Spleen (tissue), 11 donors: ENCODE data around the gene EFCAB5. TPM values are rescaled to one million over a fixed set of nuclear protein-coding genes. Genes with fewer than 3 reads are reported as not detected.

Experiments
- DNase-seq: peaks from one replicate; pipeline ENCODE4 v3.0.0-alpha.2; 2020
- H3K27ac ChIP-seq, 8 donors: fragments of 200-600 bp; sonication (generic) in 7 of 8; 1 replicate in 4 of 8; 2 replicates in 4 of 8; pipeline versions ENCODE4 v1.5.0 to v1.8.0; 2016 to 2021; ENCODE audit warnings: inconsistent platforms in 4 of 8, mild to moderate bottlenecking in 4 of 8, moderate library complexity in 1 of 8
- H3K27me3 ChIP-seq, 7 donors: fragments of 200-600 bp; sonication (generic) in 6 of 7; replicated peaks in 1 of 7; 1 replicate in 4 of 7; 2 replicates in 3 of 7; pipeline versions ENCODE4 v1.5.0 to v1.8.0; 2016 to 2021; ENCODE audit warnings: inconsistent platforms in 3 of 7, mild to moderate bottlenecking in 1 of 7
- H3K36me3 ChIP-seq, 6 donors: fragments of 200-600 bp; sonication (generic) in 5 of 6; 1 replicate in 4 of 6; 2 replicates in 2 of 6; pipeline versions ENCODE4 v1.5.0 to v1.8.0; 2016 to 2021; ENCODE audit warnings: inconsistent platforms in 2 of 6
- H3K4me1 ChIP-seq, 6 donors: fragments of 200-600 bp; sonication (generic) in 5 of 6; 1 replicate in 3 of 6; 2 replicates in 3 of 6; pipeline versions ENCODE4 v1.5.0 to v1.8.0; 2016 to 2021; ENCODE audit warnings: inconsistent platforms in 3 of 6
- H3K4me3 ChIP-seq, 8 donors: fragments of 200-600 bp; sonication (generic) in 7 of 8; 1 replicate in 4 of 8; 2 replicates in 4 of 8; pipeline versions ENCODE4 v1.5.0 to v1.8.0; 2016 to 2021; ENCODE audit warnings: inconsistent platforms in 4 of 8, mild to moderate bottlenecking in 4 of 8, moderate library complexity in 2 of 8
- H3K9me3 ChIP-seq, 8 donors: fragments of 200-600 bp; sonication (generic) in 7 of 8; 1 replicate in 4 of 8; 2 replicates in 4 of 8; pipeline versions ENCODE4 v1.5.0 to v1.8.0; 2016 to 2021; ENCODE audit warnings: inconsistent platforms in 4 of 8
- CTCF ChIP-seq, 11 experiments: fragments of 200-600 bp in 7 of 11; fragments of 450-650 bp in 4 of 11; sonication (generic) in 4 of 11; IDR thresholded peaks in 8 of 11; conservative IDR thresholded peaks in 3 of 11; 1 replicate in 7 of 11; 2 replicates in 4 of 11; pipeline versions ENCODE4 v1.4.0 to v1.8.0; 2016 to 2021; ENCODE audit warnings: antibody characterized with exemption in 11 of 11, inconsistent platforms in 4 of 11, mild to moderate bottlenecking in 1 of 11
- POLR2A ChIP-seq, 3 donors: fragments of 450-650 bp; IDR thresholded peaks; one replicate each; pipeline ENCODE4 v1.5.1; 2017; ENCODE audit warnings: antibody characterized with exemption in 3 of 3, mild to moderate bottlenecking in 1 of 3
- POLR2AphosphoS5 ChIP-seq, 3 donors: sonication (generic); formaldehyde crosslinking; IDR thresholded peaks; one replicate each; pipeline ENCODE4 v1.5.1; 2017; ENCODE audit warnings: antibody characterized with exemption in 3 of 3
- WGBS, 5 donors: extraction: QIAGEN DNeasy Blood & Tissue Kit in 3 of 5; methylation state at CpG; one replicate each; pipeline versions ENCODE4 v1.1.5 to v1.1.7; 2013 to 2018; 5-methylcytosine and 5-hydroxymethylcytosine counted together
- intact Hi-C: fragments of 100-400 bp; cut with DNase I; formaldehyde crosslinking; loops from one replicate; pipeline ENCODE4 v1.15.0; 2023; ENCODE audit warnings: low total_unique reads
- polyA plus RNA-seq, 3 donors: library from polyadenylated mRNA; stranded (reverse); fragments of 200-250 nt; gene quantifications; one replicate each; pipeline ENCODE4 v1.2.1, GENCODE V29; 2013
- total RNA-seq, 7 donors: library from RNA; depleted of rRNA in 3 of 7; stranded (reverse); fragments of >200 nt in 3 of 7; fragmentation: NEBNext Ultra II Directional in 4 of 7; extraction: Animal tissue kit (Norgen Biotek cat#: 25700) in 4 of 7; gene quantifications; one replicate each; pipeline versions ENCODE4 v1.1.0 to v1.2.1, GENCODE V29; 2016 to 2021
- donor health status: healthy with polysubstance abuse.
- donor health status: DM: no; HTN: no; CAD: no; lungs with moderate emphysema.
- donor health status: DM: no; HTN: no; CAD: no.
- donor health status: Bipolar disorder and iron deficiency.
- donor health status: healthy.
- donor health status: DM: no; HTN: no; CAD: no.
- donor health status: DM: yes; HTN: yes; CAD: no.

Gene EFCAB5
- total and polyA plus RNA-seq, 10 donors: 0.10 to 3.2 (median 0.89) TPM; not detected in 1

GRCh38 chr17:29905086-29905878 is 36.2 kb upstream of the EFCAB5 start:
- intact Hi-C loops: no loop called here
- Histone ChIP-seq H3K27me3 (no peaks in the 10 kb centered on the region), H3K27ac (no peak overlapping the region), H3K4me1 (peaks cover 0 to 25% (median 1%) of the 10 kb centered on the region in 6 donors), H3K4me3 (no peak overlapping the region), H3K36me3 (peaks cover 0 to 8% (median 0%) of the 10 kb centered on the region in 6 donors), H3K9me3 (peaks cover 0 to 17% (median 4%) of the 10 kb centered on the region in 8 donors)
- no peak for DNase-seq
- TF ChIP-seq POLR2AphosphoS5 (IDR thresholded peaks at IDR 0.05): peak in 1 of 3 donors; percentile 8
- no peak for TF ChIP-seq CTCF (IDR thresholded peaks at IDR 0.05 in 8 of 11, conservative IDR thresholded peaks at IDR 0.05 in 3 of 11)
- WGBS, 5 donors: 97 to 100% (median 100%) methylated on average over 1 to 3 of the region's 3 CpGs

- Histone ChIP-seq H3K27me3 (no peaks in the 10 kb centered on the region), H3K4me3 (no peak overlapping the region), H3K36me3 (peaks cover 0 to 8% (median 0%) of the 10 kb centered on the region in 6 donors), H3K4me1 (peaks cover 0 to 25% (median 1%) of the 10 kb centered on the region in 6 donors), H3K9me3 (peaks cover 0 to 17% (median 4%) of the 10 kb centered on the region in 8 donors), H3K27ac (no peak overlapping the region)
- intact Hi-C loops: no loop called here
- TF ChIP-seq POLR2AphosphoS5 (IDR thresholded peaks at IDR 0.05) (no peak), POLR2A (IDR thresholded peaks at IDR 0.05) (no peak), CTCF (IDR thresholded peaks at IDR 0.05 in 8 of 11, conservative IDR thresholded peaks at IDR 0.05 in 3 of 11) (no peak)
- DNase-seq: no peak
- 91 to 97% (median 95%) methylated on average over 3 of the region's 3 CpGs for WGBS, 5 donors
Observed at GRCh38 chr17:29905879-29906167, 35.6 kb upstream of the EFCAB5 start.

- intact Hi-C loops: no loop called here
- no peak for TF ChIP-seq POLR2A (IDR thresholded peaks at IDR 0.05)
- TF ChIP-seq POLR2AphosphoS5 (IDR thresholded peaks at IDR 0.05): no peak
- TF ChIP-seq CTCF (IDR thresholded peaks at IDR 0.05 in 8 of 11, conservative IDR thresholded peaks at IDR 0.05 in 3 of 11): no peak
- H3K4me3 ChIP-seq: no peak overlapping the region
- H3K27me3 ChIP-seq: no peaks in the 10 kb centered on the region
- H3K36me3 ChIP-seq: peaks cover 0 to 8% (median 0%) of the 10 kb centered on the region in 6 donors
- H3K27ac ChIP-seq: no peak overlapping the region
- H3K4me1 ChIP-seq: peaks cover 0 to 17% (median 0%) of the 10 kb centered on the region in 6 donors
- no peak for DNase-seq
- H3K9me3 ChIP-seq: peaks cover 0 to 17% (median 4%) of the 10 kb centered on the region in 8 donors
- 88 to 98% (median 96%) methylated on average over 2 of the region's 2 CpGs for whole genome bisulfite sequencing, 5 donors
Observed at GRCh38 chr17:29906969-29907368, 34.5 kb upstream of the EFCAB5 start.

GRCh38 chr17:29909236-29910003 is 32.0 kb upstream of the EFCAB5 start:
- H3K4me1 ChIP-seq: peaks cover 0 to 8% (median 0%) of the 10 kb centered on the region in 6 donors
- no peak overlapping the region for H3K4me3 ChIP-seq
- TF ChIP-seq CTCF (IDR thresholded peaks at IDR 0.05 in 8 of 11, conservative IDR thresholded peaks at IDR 0.05 in 3 of 11) (no peak), POLR2AphosphoS5 (IDR thresholded peaks at IDR 0.05) (no peak), POLR2A (IDR thresholded peaks at IDR 0.05) (no peak)
- intact Hi-C loops: no loop called here
- no peak for DNase-seq
- 90 to 92% (median 92%) methylated on average over 6 of the region's 6 CpGs for WGBS, 5 donors
- H3K36me3 ChIP-seq: peaks cover 0 to 15% (median 0%) of the 10 kb centered on the region in 6 donors
- H3K27ac ChIP-seq: no peak overlapping the region
- H3K9me3 ChIP-seq: peaks cover 0 to 17% (median 4%) of the 10 kb centered on the region in 8 donors
- H3K27me3 ChIP-seq: no peaks in the 10 kb centered on the region
